Neural cell (in vitro differentiated cells): ENCODE results near the gene SH3GL2. TPM values are rescaled to one million over a fixed set of nuclear protein-coding genes. Genes with fewer than 3 reads are reported as not detected.

Source experiments
- H2AFZ ChIP-seq: fragments of 200-600, 300-800 bp; sonication (generic), shearing (Covaris generic); 2 replicates; pipeline ENCODE4 v1.6.0; 2014; ENCODE audit warnings: low read depth, mild to moderate bottlenecking, antibody characterized with exemption, low read length, moderate library complexity
- H3F3A ChIP-seq: fragments of 200-600 bp; shearing (Covaris generic); 2 replicates; pipeline ENCODE4 v1.6.1; 2016; ENCODE audit warnings: mild to moderate bottlenecking, moderate library complexity, mixed read lengths, antibody characterized with exemption, low read length; ENCODE audit not compliant: insufficient read depth, poor library complexity, severe bottlenecking
- H3K27ac ChIP-seq: fragments of 200-600, 300-800 bp; sonication (generic), shearing (Covaris generic); 2 replicates; pipeline ENCODE4 v1.5.1; 2014; ENCODE audit warnings: mild to moderate bottlenecking, low read length, moderate library complexity
- H3K27me3 ChIP-seq: fragments of 300-800, 200-600 bp; sonication (generic), shearing (Covaris generic); 2 replicates; pipeline ENCODE4 v1.6.0; 2014; ENCODE audit warnings: mild to moderate bottlenecking, low read depth, low read length, moderate library complexity; ENCODE audit not compliant: insufficient read depth
- H3K36me3 ChIP-seq: fragments of 300-800, 200-600 bp; sonication (generic), shearing (Covaris generic); 2 replicates; pipeline ENCODE4 v1.5.1; 2014; ENCODE audit warnings: mild to moderate bottlenecking, antibody characterized with exemption, low read length, moderate library complexity; ENCODE audit not compliant: insufficient read depth
- H3K4me2 ChIP-seq: fragments of 300-800, 200-600 bp; sonication (generic), shearing (Covaris generic); 2 replicates; pipeline ENCODE4 v1.6.0; 2014; ENCODE audit warnings: mild to moderate bottlenecking, low read length
- H3K4me3 ChIP-seq: fragments of 300-800, 200-600 bp; sonication (generic), shearing (Covaris generic); 2 replicates; pipeline ENCODE4 v1.5.1; 2014; ENCODE audit warnings: mild to moderate bottlenecking, low read length, moderate library complexity
- H3K79me2 ChIP-seq: fragments of 200-600 bp; shearing (Covaris generic); replicated peaks from 2 replicates; pipeline ENCODE4 v1.6.0; 2014; ENCODE audit warnings: mild to moderate bottlenecking, low read length, moderate library complexity; ENCODE audit not compliant: insufficient read depth
- H3K9ac ChIP-seq: fragments of 300-800, 200-600 bp; sonication (generic), shearing (Covaris generic); 2 replicates; pipeline ENCODE4 v1.6.1; 2016; ENCODE audit warnings: mild to moderate bottlenecking, low read length, mixed read lengths
- H3K9me2 ChIP-seq: fragments of 200-600 bp; shearing (Covaris generic); 2 replicates; pipeline ENCODE4 v1.6.1; 2016; ENCODE audit warnings: mild to moderate bottlenecking, low read length, mixed read lengths; ENCODE audit not compliant: insufficient read depth
- H3K9me3 ChIP-seq: fragments of 200-600, 300-800 bp; sonication (generic), shearing (Covaris generic); 2 replicates; pipeline ENCODE4 v1.6.1; 2016; ENCODE audit warnings: mild to moderate bottlenecking, mixed run types, low read length, moderate library complexity, mixed read lengths
- H4K20me1 ChIP-seq: fragments of 200-600 bp; shearing (Covaris generic); 2 replicates; pipeline ENCODE4 v1.6.1; 2016; ENCODE audit warnings: mild to moderate bottlenecking, mixed run types; ENCODE audit not compliant: insufficient read depth
- CTCF ChIP-seq: fragments of 450-650 bp; IDR thresholded peaks from 2 replicates; pipeline ENCODE4 v1.5.1; 2014; ENCODE audit warnings: antibody characterized with exemption, mild to moderate bottlenecking, moderate library complexity; ENCODE audit not compliant: poor library complexity, severe bottlenecking
- EP300 ChIP-seq: fragments of 450-650 bp; conservative IDR thresholded peaks from 2 replicates; pipeline ENCODE4 v1.6.1; 2014; ENCODE audit warnings: antibody characterized with exemption, mild to moderate bottlenecking, moderate library complexity; ENCODE audit not compliant: poor library complexity, severe bottlenecking
- EZH2 ChIP-seq: fragments of 200-600, 300-800 bp; shearing (Covaris generic), sonication (generic); IDR thresholded peaks from 2 replicates; pipeline ENCODE4 v1.6.1; 2014; ENCODE audit warnings: antibody characterized with exemption, low read length, borderline replicate concordance, mild to moderate bottlenecking; ENCODE audit not compliant: insufficient read depth, poor library complexity, severe bottlenecking
- MXI1 ChIP-seq: fragments of 450-650 bp; conservative IDR thresholded peaks from 2 replicates; pipeline ENCODE4 v1.6.1; 2014; ENCODE audit warnings: antibody characterized with exemption, mild to moderate bottlenecking; ENCODE audit not compliant: poor library complexity, severe bottlenecking
- POLR2AphosphoS5 ChIP-seq: IDR thresholded peaks from 2 replicates; pipeline ENCODE4 v1.6.1; 2012
- RAD21 ChIP-seq: fragments of 450-650 bp; conservative IDR thresholded peaks from 2 replicates; pipeline ENCODE4 v1.6.1; 2014; ENCODE audit warnings: antibody characterized with exemption, mild to moderate bottlenecking, moderate library complexity
- SMC3 ChIP-seq: fragments of 450-650 bp; conservative IDR thresholded peaks from 2 replicates; pipeline ENCODE4 v1.6.1; 2014; ENCODE audit warnings: antibody characterized with exemption, mild to moderate bottlenecking, moderate library complexity; ENCODE audit not compliant: poor library complexity
- TAF1 ChIP-seq: IDR thresholded peaks from 2 replicates; pipeline ENCODE4 v1.6.1; 2012; ENCODE audit warnings: low read depth
- polyA plus RNA-seq: library from polyadenylated mRNA; depleted of rRNA; stranded (reverse); fragments of >200 nt; gene quantifications from 2 replicates; pipeline ENCODE4 v1.2.3, GENCODE V29; 2014
- TF ChIP-seq, protein P1 (sequence below): IDR thresholded peaks from 2 replicates; pipeline ENCODE4 v1.6.1; 2012; ENCODE audit warnings: borderline replicate concordance

Gene SH3GL2
- polyA plus RNA-seq, 1 donor from 2014 or later = 13.5 TPM

GRCh38 chr9:17658237-17658636 lies 79.4 kb downstream of the SH3GL2 start:
- Histone ChIP-seq H3K9me3 (no peaks in the 10 kb centered on the region), H3K9me2 (no peaks in the 10 kb centered on the region), H3K9ac (no peak overlapping the region), H3K27ac (no peak overlapping the region), H3K27me3 (no peaks in the 10 kb centered on the region), H4K20me1 (no peaks in the 10 kb centered on the region), H3F3A (no peaks in the 10 kb centered on the region), H2AFZ (no peak overlapping the region), H3K36me3 (no peaks in the 10 kb centered on the region), H3K4me3 (no peak overlapping the region), H3K4me2 (no peak overlapping the region), H3K79me2 (no peaks in the 10 kb centered on the region)
- TF ChIP-seq POLR2AphosphoS5 = no peak
- TF ChIP-seq, protein P1, sequence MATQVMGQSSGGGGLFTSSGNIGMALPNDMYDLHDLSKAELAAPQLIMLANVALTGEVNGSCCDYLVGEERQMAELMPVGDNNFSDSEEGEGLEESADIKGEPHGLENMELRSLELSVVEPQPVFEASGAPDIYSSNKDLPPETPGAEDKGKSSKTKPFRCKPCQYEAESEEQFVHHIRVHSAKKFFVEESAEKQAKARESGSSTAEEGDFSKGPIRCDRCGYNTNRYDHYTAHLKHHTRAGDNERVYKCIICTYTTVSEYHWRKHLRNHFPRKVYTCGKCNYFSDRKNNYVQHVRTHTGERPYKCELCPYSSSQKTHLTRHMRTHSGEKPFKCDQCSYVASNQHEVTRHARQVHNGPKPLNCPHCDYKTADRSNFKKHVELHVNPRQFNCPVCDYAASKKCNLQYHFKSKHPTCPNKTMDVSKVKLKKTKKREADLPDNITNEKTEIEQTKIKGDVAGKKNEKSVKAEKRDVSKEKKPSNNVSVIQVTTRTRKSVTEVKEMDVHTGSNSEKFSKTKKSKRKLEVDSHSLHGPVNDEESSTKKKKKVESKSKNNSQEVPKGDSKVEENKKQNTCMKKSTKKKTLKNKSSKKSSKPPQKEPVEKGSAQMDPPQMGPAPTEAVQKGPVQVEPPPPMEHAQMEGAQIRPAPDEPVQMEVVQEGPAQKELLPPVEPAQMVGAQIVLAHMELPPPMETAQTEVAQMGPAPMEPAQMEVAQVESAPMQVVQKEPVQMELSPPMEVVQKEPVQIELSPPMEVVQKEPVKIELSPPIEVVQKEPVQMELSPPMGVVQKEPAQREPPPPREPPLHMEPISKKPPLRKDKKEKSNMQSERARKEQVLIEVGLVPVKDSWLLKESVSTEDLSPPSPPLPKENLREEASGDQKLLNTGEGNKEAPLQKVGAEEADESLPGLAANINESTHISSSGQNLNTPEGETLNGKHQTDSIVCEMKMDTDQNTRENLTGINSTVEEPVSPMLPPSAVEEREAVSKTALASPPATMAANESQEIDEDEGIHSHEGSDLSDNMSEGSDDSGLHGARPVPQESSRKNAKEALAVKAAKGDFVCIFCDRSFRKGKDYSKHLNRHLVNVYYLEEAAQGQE = no peak

GRCh38 chr9:17660158-17660557 lies 81.3 kb downstream of the SH3GL2 start:
- Histone ChIP-seq H3K9me2 (no peaks in the 10 kb centered on the region), H3K4me2 (no peak overlapping the region), H2AFZ (no peak overlapping the region), H3K79me2 (no peaks in the 10 kb centered on the region), H3K27me3 (no peaks in the 10 kb centered on the region), H4K20me1 (no peaks in the 10 kb centered on the region), H3K4me3 (no peak overlapping the region), H3K27ac (no peak overlapping the region), H3K9ac (no peak overlapping the region), H3K9me3 (no peaks in the 10 kb centered on the region), H3F3A (no peaks in the 10 kb centered on the region), H3K36me3 (no peaks in the 10 kb centered on the region)
- TF ChIP-seq EP300 = no peak
- no peak for TF ChIP-seq EZH2
- TF ChIP-seq RAD21 = no peak
- TF ChIP-seq CTCF = no peak
- TF ChIP-seq POLR2AphosphoS5 = no peak
- TF ChIP-seq TAF1 = no peak
- TF ChIP-seq, protein P1 = no peak
- no peak for TF ChIP-seq SMC3
- no peak for TF ChIP-seq MXI1
